Smooth muscle cell (in vitro differentiated cells): Measurements from ENCODE around the gene TRMT1. TPM values are rescaled to one million over a fixed set of nuclear protein-coding genes. Genes with fewer than 3 reads are reported as not detected.
A peak's percentile ranks its signal among the peaks of the same experiment; 100 is the strongest.

Experiments
- DNase-seq: peaks from one replicate; lab custom pipeline; 2025; ENCODE audit not compliant: unreplicated experiment; lab: John Stamatoyannopoulos, UW
- H2AFZ ChIP-seq: fragments of 200-600 bp; sonication (generic); 2 replicates; pipeline ENCODE4 v1.6.0; 2016; ENCODE audit warnings: antibody characterized with exemption, low read depth, mild to moderate bottlenecking
- H3F3A ChIP-seq: fragments of 200-600 bp; sonication (generic); 2 replicates; pipeline ENCODE4 v1.6.0; 2017; ENCODE audit warnings: antibody characterized with exemption, low read depth
- H3K27ac ChIP-seq: fragments of 200-600 bp; sonication (generic); 2 replicates; pipeline ENCODE4 v1.5.1; 2016; ENCODE audit warnings: low read depth, mild to moderate bottlenecking
- H3K27me3 ChIP-seq: fragments of 200-600 bp; sonication (generic); 2 replicates; pipeline ENCODE4 v1.6.1; 2016; ENCODE audit warnings: low read depth, mild to moderate bottlenecking
- H3K36me3 ChIP-seq: fragments of 200-600 bp; sonication (generic); 2 replicates; pipeline ENCODE4 v1.5.1; 2016; ENCODE audit warnings: low read depth
- H3K4me1 ChIP-seq: fragments of 200-600 bp; sonication (generic); 2 replicates; pipeline ENCODE4 v1.5.1; 2016; ENCODE audit warnings: low read depth
- H3K4me2 ChIP-seq: fragments of 200-600 bp; sonication (generic); 2 replicates; pipeline ENCODE4 v1.6.0; 2016; ENCODE audit warnings: mild to moderate bottlenecking
- H3K4me3 ChIP-seq: fragments of 200-600 bp; sonication (generic); 2 replicates; pipeline ENCODE4 v1.5.1; 2016; ENCODE audit warnings: mild to moderate bottlenecking
- H3K79me2 ChIP-seq: fragments of 200-600 bp; sonication (generic); 2 replicates; pipeline ENCODE4 v1.6.0; 2016; ENCODE audit warnings: low read depth, mild to moderate bottlenecking
- H3K9ac ChIP-seq: fragments of 200-600 bp; sonication (generic); 2 replicates; pipeline ENCODE4 v1.6.0; 2016; ENCODE audit warnings: low read depth
- H3K9me3 ChIP-seq: fragments of 200-600 bp; sonication (generic); replicated peaks from 2 replicates; pipeline ENCODE4 v1.5.1; 2016; ENCODE audit warnings: low read depth
- H4K20me1 ChIP-seq: fragments of 200-600 bp; sonication (generic); 2 replicates; pipeline ENCODE4 v1.6.0; 2016; ENCODE audit warnings: low read depth
- CTCF ChIP-seq: fragments of 200-600 bp; sonication (generic); IDR thresholded peaks from 2 replicates; pipeline ENCODE4 v1.5.1; 2017; ENCODE audit warnings: borderline replicate concordance, mild to moderate bottlenecking, antibody characterized with exemption; ENCODE audit not compliant: insufficient read depth, poor library complexity, severe bottlenecking
- WGBS: methylation state at CpG from one replicate; pipeline ENCODE4 v1.1.7; 2016; ENCODE audit warnings: low lambda C conversion rate; 5-methylcytosine and 5-hydroxymethylcytosine counted together
- polyA plus RNA-seq: library from polyadenylated mRNA; unstranded; fragments of >200 nt; fragmentation: Nextera tagmentation; extraction: Ambion mirVana; gene quantifications from 2 replicates; pipeline ENCODE4 v1.2.1, GENCODE V29; 2016
- total RNA-seq: library from RNA; depleted of rRNA; stranded (reverse); fragments of >200 nt; gene quantifications from 2 replicates; pipeline ENCODE4 v1.2.3, GENCODE V29; 2014

TRMT1 gene
- total and polyA plus RNA-seq, 2 experiments from 2014 or later, result 21.9 to 37.4 TPM

GRCh38 chr19:13164343-13165161, 48.0 kb upstream of the TRMT1 start:
- Histone ChIP-seq H3K9me3 (no peaks in the 10 kb centered on the region), H3K4me2 (peak overlapping the region; percentile 83), H3K4me3 (peak overlapping the region; percentile 41), H4K20me1 (no peaks in the 10 kb centered on the region), H3F3A (peaks cover 52% of the 10 kb centered on the region), H3K9ac (peak overlapping the region; percentile 63), H3K4me1 (peaks cover 45% of the 10 kb centered on the region), H3K27me3 (no peaks in the 10 kb centered on the region), H3K36me3 (no peaks in the 10 kb centered on the region), H3K27ac (peak overlapping the region; percentile 90), H3K79me2 (no peaks in the 10 kb centered on the region), H2AFZ (peak overlapping the region; percentile 64)
- no peak for TF ChIP-seq CTCF
- 3% methylated on average over 18 of the region's 19 CpGs for WGBS
- peak; percentile 56 for DNase-seq

- peak overlapping the region; percentile 63 for H3K9ac ChIP-seq
- no peaks in the 10 kb centered on the region for H3K79me2 ChIP-seq
- no peaks in the 10 kb centered on the region for H4K20me1 ChIP-seq
- WGBS, result 3% methylated on average over 17 of the region's 20 CpGs
- H3K27ac ChIP-seq, result peak overlapping the region; percentile 90
- peak overlapping the region; percentile 41 for H3K4me3 ChIP-seq
- no peaks in the 10 kb centered on the region for H3K9me3 ChIP-seq
- peak overlapping the region; percentile 83 for H3K4me2 ChIP-seq
- H3F3A ChIP-seq, result peaks cover 50% of the 10 kb centered on the region
- TF ChIP-seq CTCF, result no peak
- no peaks in the 10 kb centered on the region for H3K36me3 ChIP-seq
- H3K4me1 ChIP-seq, result peaks cover 45% of the 10 kb centered on the region
- H3K27me3 ChIP-seq, result no peaks in the 10 kb centered on the region
- peak; percentile 66 for DNase-seq
- H2AFZ ChIP-seq, result peak overlapping the region; percentile 64
Measured at GRCh38 chr19:13163609-13164342, 47.2 kb upstream of the TRMT1 start.

- TF ChIP-seq CTCF, result no peak
- Histone ChIP-seq H3K79me2 (no peaks in the 10 kb centered on the region), H3K4me1 (peaks cover 43% of the 10 kb centered on the region), H3K4me2 (peak overlapping the region; percentile 83), H3K36me3 (no peaks in the 10 kb centered on the region), H3K9ac (peak overlapping the region; percentile 50), H3K9me3 (no peaks in the 10 kb centered on the region), H3F3A (peaks cover 42% of the 10 kb centered on the region), H2AFZ (peak overlapping the region; percentile 56), H3K4me3 (peak overlapping the region; percentile 41), H3K27me3 (no peaks in the 10 kb centered on the region), H3K27ac (peak overlapping the region; percentile 90), H4K20me1 (no peaks in the 10 kb centered on the region)
- peak; percentile 78 for DNase-seq
- 2% methylated on average over 33 of the region's 58 CpGs for WGBS
Measured at GRCh38 chr19:13162724-13163608, 46.4 kb upstream of the TRMT1 start.
